Measurements from ENCODE around the gene TINCR.

DNA sequence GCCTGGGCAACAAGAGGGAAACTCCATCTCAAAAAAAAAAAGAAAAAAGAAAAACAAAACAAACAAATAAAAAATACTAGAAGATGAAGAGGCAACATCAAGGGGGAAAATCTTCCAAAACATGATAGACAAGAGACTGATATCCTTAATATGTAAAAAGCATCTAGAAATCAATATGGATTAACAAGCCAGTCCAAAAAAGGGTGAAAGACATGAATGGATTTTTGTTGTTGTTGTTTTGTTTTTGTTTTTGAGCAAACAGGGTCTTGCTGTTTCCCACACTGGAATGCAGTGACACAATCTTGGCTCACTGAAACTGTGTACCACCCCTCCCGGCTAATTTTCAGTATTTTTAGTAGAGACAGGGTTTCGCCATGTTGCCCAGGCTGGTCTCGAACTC lies 4.0 kb upstream of the TINCR start:
- TF ChIP-seq, protein P1, sequence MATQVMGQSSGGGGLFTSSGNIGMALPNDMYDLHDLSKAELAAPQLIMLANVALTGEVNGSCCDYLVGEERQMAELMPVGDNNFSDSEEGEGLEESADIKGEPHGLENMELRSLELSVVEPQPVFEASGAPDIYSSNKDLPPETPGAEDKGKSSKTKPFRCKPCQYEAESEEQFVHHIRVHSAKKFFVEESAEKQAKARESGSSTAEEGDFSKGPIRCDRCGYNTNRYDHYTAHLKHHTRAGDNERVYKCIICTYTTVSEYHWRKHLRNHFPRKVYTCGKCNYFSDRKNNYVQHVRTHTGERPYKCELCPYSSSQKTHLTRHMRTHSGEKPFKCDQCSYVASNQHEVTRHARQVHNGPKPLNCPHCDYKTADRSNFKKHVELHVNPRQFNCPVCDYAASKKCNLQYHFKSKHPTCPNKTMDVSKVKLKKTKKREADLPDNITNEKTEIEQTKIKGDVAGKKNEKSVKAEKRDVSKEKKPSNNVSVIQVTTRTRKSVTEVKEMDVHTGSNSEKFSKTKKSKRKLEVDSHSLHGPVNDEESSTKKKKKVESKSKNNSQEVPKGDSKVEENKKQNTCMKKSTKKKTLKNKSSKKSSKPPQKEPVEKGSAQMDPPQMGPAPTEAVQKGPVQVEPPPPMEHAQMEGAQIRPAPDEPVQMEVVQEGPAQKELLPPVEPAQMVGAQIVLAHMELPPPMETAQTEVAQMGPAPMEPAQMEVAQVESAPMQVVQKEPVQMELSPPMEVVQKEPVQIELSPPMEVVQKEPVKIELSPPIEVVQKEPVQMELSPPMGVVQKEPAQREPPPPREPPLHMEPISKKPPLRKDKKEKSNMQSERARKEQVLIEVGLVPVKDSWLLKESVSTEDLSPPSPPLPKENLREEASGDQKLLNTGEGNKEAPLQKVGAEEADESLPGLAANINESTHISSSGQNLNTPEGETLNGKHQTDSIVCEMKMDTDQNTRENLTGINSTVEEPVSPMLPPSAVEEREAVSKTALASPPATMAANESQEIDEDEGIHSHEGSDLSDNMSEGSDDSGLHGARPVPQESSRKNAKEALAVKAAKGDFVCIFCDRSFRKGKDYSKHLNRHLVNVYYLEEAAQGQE (IDR thresholded peaks at IDR 0.05; ENCODE audit: insufficient read depth in 1 of 2, low read depth in 2 of 2, low read length in 2 of 2): no peak
- TF ChIP-seq SIN3A (IDR thresholded peaks at IDR 0.05; ENCODE audit: borderline replicate concordance, insufficient read depth, low read length): no peak
